GM21423 (cell line): ENCODE results near the gene SERF1B.
"Not testable (repeated sequence)": the region's sequence is repeated elsewhere in the genome, so short reads cannot be mapped to it uniquely, and the experiment has no call there.

Source experiments
- ATAC-seq: cut with Tn5 transposase; IDR thresholded peaks from one replicate; pipeline ENCODE4 v1.9.1; 2021; ENCODE audit warnings: mild to moderate bottlenecking, moderate library complexity; ENCODE audit not compliant: unreplicated experiment

Gene SERF1B

DNA sequence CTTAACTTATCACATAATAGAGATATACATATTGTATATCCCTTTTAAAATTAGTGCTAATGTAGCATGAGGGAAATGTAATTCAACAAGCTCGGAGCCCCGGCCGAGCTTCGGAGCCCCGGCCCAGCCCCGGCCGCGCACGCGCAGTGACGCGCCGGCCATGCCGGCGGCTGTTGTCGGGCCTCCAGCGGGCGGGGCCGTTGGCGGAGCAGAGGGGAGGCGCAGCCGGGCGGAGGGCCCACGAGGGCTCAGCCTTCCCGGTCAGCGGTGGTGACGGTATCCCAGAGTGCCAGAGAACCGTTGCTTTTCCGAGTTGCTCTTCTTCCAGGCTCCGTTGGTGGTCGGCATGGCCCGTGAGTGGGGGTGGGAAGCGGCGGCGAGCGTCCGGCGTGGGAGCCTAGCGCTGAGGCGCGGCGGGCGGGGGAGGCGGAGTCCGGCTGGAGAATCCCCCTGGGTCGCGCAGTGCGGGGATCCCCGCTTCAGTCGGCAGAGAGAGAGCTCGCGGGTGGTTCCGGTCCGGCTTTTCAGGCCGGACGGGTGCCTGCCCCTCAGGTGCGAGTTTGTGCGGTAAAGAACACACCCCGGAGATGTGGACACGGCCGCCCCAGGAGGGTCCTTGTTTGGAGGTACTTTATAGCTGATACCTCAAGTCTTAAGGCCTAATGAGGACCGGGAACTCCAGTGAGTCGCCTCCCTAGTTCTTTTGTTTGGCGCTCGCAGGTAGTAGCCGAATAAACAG is at the start of gene SERF1B:
Gene SERF1B (plus strand): TSS at position 146 of the 739 bp plus-strand sequence. CDS start 201 bp downstream, at position 347.
- ATAC-seq, result peak; percentile 91

DNA sequence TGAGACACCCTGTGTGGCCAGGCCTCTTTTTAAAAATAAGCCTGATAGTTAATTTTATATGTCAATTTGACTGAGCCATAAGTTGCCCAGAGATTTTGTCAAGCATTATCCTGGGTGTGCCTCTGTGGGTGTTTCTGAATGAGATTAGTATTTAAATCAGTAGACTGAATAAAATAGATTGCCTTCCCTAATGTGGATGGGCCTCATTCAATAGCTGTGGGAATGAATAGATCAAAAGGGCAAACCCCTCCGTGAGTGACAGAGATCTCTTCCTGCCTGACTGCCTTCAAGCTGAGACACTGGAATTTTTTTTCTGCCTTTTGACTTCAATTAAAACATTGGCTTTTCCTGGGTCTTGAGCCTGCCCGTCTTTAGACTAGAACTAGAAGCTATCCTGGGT is 33.3 kb upstream of the SERF1B start:
- ATAC-seq, result not testable (repeated sequence)

DNA sequence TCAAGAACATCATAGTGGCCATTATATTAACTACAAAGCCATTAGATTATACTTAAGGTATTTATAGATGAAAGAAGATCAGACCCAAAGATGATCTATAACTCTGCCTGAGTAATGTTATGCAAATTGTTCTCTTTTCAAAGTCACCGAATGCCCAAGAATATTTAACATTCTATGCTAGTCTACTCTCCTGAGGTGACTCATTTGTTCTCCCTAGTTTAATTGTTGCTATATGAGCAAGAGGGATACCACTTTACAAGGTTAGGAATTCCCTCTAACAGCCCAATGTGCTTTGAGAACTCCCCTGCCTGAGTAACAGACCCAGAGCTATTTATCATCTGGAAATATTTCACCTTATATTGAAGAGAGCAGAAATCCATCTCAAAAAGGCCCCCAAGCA is 29.5 kb upstream of the SERF1B start:
- not testable (repeated sequence) for ATAC-seq

DNA sequence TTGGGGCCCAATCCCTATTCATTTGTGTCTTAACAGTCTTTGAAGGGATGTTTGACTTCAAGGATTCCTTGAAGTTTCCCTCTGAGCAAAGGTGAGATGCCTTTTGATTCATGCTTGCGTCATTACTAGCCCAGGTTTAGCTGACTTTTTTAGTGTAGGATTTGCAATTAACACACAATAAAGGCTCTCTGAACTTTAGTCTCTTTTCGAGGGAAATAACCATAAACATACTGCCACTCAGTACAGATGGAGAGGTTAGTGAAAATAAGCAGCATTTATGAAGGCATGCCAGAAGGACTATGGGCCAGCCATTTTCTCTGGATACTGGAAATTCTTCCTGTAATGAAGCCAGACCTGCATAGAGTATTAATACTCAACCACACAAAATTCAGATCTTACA is 4.4 kb upstream of the SERF1B start:
- ATAC-seq, result not testable (repeated sequence)

DNA sequence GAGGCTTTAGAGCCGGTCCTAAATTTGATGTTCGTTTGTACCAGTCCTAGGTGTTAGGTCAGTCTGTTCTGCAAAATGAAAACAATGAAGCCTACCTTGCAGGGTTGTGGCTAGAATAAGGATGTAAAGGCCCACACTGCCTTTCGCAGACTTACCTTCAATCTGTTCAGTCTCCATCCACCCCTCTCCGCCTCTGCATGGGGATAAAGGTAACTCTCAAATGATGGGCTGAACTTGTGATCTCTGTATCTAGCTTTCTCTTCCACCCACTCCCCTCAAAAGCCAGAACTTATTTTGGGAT is 744 bp downstream of the SERF1B start:
- ATAC-seq, result peak; percentile 10

DNA sequence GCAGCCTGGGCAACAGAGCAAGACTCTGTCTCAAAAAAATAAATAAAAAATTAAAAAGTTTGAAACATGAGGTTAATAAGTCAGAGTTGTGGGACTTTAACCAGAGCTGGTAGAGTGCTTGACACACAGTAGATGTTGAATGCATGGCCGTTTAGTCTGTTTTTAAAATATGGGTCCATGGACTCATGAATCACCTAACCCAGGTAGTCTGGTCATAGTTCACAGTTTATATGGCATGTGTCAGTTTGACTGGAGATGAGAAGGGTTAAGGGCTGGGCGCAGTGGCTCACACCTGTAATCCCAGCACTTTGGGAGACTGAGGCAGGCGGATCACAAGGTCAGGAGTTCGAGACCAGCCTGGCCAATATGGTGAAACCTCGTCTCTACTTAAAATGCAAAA is 6.2 kb downstream of the SERF1B start:
- not testable (repeated sequence) for ATAC-seq

DNA sequence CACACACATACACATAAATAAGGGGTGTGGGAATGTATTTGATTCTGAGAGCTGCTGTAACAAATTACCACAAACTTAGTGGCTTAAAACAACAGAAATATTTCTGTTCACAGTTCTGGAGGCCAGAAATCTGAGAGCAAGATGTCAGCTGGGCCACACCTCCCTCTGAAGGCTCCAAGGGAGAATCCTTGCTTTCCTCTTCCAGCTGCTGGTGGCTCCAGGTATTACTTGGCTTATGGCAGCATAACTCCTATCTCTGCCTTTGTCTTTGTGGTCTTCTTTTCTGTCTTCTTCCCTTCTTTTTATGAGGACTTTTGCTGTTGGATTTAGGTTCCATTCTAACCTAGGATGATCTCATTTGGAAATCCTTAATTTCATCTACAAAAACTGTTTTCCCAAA is 16.4 kb downstream of the SERF1B start:
- not testable (repeated sequence) for ATAC-seq

DNA sequence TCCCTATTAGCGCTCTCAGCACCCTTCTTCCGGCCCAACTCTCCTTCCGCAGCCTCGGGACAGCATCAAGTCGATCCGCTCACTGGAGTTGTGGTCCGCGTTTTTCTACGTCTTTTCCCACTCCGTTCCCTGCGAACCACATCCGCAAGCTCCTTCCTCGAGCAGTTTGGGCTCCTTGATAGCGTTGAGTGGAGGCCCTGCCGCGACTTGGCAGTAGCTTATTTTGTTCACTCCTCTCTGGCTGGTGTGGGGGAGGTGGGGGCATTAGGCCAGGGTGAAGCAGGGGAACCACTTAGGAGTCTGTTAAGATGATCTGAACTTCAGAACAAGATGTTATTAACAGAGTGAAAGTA is 24.7 kb downstream of the SERF1B start:
- peak; percentile 14 for ATAC-seq

DNA sequence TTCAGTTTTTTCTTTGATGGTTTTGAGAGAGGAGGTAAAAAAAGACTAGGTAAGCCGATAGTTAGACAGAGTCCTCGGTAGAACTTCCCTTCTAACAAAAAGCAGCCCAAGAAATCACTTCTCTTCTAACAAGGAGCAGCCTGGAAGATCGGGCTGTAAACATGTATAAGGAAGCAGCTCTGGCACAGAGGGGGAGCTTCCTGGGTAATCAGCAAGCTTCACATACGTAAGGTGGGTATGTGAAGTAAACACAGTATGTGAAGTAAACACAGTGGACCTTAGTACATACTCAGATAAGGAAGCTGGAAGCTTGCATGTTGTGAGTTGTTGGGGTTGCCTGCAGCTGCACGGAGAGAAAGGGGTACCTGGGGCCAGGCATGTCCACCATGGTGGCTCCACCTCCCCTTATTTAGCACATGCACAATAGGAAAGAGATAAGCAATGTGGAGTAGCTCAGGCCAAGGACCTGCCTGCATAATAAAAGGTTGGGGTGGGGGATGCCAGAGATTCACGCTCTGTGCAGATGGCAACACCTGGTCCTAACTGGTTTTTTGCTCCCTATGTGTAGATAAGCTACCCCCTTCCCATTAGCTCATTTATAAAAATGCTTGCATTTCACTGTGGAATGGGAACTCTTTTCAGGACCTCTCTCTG is 31.4 kb downstream of the SERF1B start:
- ATAC-seq, result not testable (repeated sequence)

DNA sequence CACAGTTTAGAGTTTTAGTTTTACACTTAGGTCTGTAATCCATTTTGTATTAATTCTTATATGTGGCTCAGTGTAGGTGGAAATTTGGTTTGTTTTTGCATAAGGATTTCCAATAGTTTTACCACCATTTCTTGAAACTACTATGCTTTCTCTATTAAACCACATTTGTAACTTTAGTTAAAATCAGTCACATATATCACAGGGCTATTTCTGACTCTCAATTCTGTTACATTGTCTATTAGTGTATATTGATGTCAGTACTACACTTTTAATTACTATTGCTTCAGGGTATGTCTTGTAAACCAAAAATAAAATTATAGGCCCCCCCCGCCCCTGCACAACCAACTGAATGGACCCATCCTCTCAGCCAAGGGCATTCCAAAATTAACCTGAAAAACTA is 32.1 kb downstream of the SERF1B start:
- ATAC-seq, result not testable (repeated sequence)

DNA sequence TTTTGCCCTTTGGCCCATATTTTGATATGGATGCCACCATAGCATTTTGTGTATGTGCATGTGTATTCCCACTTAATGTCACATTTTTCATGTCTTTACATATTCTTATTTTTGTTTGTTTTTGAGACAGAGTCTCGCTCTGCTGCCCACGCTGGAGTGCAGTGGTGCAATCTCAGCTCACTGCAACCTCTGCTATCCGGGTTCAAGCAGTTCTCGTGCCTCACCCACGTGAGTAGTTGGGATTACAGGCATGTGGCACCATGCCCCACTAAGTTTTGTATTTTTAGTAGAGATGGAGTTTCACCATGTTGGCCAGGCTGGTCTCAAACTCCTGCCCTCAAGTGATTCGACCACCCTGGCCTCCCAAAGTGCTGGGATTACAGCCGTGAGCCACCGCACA is 52.6 kb downstream of the SERF1B start:
- not testable (repeated sequence) for ATAC-seq

DNA sequence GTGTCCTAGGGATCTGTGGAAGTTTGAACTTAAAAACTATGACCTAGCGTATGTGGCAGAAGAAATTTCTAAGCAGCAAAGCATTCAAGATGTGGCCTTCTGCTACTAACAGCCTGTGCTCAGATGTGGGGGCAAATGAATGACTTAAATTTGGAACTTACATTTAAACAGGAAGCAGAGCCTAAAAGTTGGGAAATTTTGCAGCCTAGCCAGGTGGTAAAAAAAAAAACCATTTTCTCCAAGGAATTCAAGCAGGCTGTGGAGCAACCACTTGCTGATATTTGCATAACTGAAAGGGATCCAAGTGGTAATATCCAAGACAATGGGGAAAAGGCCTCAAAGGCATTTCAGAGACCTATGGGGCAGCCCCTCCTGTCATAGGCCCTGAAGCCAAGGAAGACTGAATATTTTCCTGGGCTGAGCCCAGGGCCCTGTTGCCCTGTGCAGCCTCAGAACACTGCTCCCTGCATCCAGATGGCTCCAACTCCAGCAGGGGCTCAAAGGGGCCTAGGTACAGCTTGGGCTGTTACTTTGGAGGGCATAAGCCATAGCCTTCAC is 63.9 kb downstream of the SERF1B start:
- ATAC-seq, result not testable (repeated sequence)

DNA sequence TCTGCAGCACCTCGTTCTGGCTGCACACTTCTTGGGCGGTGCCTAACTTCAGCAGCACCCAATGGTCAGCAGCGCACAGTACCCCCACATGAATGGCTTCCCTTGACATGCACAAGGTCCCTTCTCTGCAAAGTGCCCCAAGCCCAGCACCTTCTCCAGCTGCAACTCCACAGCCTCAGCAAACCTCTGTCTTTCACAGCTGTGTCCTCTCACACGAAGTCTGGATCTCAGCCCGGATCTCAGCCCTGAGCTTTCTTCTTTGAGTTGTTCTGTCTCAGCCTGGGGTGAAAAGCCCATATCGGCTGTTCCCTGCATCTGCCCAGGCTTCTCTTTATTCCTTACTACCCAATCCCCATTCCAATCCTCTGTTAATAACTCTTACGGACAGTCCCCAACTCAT is 66.7 kb downstream of the SERF1B start:
- not testable (repeated sequence) for ATAC-seq
